K562 (cell line): ENCODE data around the gene PCDH1. TPM values are rescaled to one million over a fixed set of nuclear protein-coding genes. Genes with fewer than 3 reads are reported as not detected.
A peak's percentile ranks its signal among the peaks of the same experiment; 100 is the strongest.

Source experiments
- PTTG1 ChIP-seq: fragments of 450-650 bp; IDR thresholded peaks from 2 replicates; pipeline ENCODE4 v1.6.1; 2016; ENCODE audit warnings: low read depth, mild to moderate bottlenecking, missing genetic modification characterization, missing compliant biosample characterization
- SUPT5H ChIP-seq: fragments of 450-650 bp; IDR thresholded peaks from 2 replicates; pipeline ENCODE4 v1.6.1; 2016
- polyA plus RNA-seq, 8 experiments: library from polyadenylated mRNA; depleted of rRNA in 4 of 8; stranded (reverse) in 5 of 8; unstranded in 3 of 8; fragments of >200 nt; fragmentation: Nextera tagmentation in 2 of 8; fragmentation: Illumina TruSeq in 1 of 8; extraction: Ambion mirVana in 2 of 8; extraction: Trizol in 1 of 8; gene quantifications; 2 replicates each; pipeline versions ENCODE4 v1.2.1 to v1.2.3, GENCODE V29; 2011 to 2014; ENCODE audit warnings: inconsistent platforms in 1 of 8, missing spikeins in 1 of 8
- total RNA-seq, 7 experiments: library from RNA; depleted of rRNA in 6 of 7; stranded (reverse); fragments of >200 nt in 6 of 7; fragmentation: Illumina TruSeq in 2 of 7; extraction: Trizol in 2 of 7; gene quantifications; 2 replicates each; pipeline versions ENCODE4 v1.2.1 to v1.2.3, GENCODE V29; 2011 to 2021; ENCODE audit warnings: low replicate concordance in 1 of 7
- TF ChIP-seq, protein P1 (sequence below), 2 experiments: fragments of 450-650 bp in 1 of 2; sonication (generic) in 1 of 2; formaldehyde crosslinking in 1 of 2; IDR thresholded peaks; 2 replicates each; pipeline versions ENCODE4 v1.7.1 to v1.9.0; 2016 to 2022; ENCODE audit warnings: inconsistent platforms in 1 of 2, mild to moderate bottlenecking in 1 of 2, missing genetic modification reagents in 1 of 2
- TF ChIP-seq, protein P2 (sequence below), 3 experiments: IDR thresholded peaks in 2 of 3; conservative IDR thresholded peaks in 1 of 3; 2 replicates each; pipeline ENCODE4 v1.5.1; 2011 to 2012; ENCODE audit warnings: low read length in 3 of 3, mild to moderate bottlenecking in 3 of 3, control low read depth in 2 of 3, improper control_type of control experiment in 1 of 3, inconsistent platforms in 1 of 3, low read depth in 1 of 3, mixed read lengths in 1 of 3, moderate library complexity in 1 of 3; ENCODE audit not compliant: insufficient read depth in 2 of 3

Gene PCDH1
- total and polyA plus RNA-seq, 9 of the 15 experiments (the other 6 are each of a cell fraction or from before 2014, with no cell fraction given) = 0.11 to 3.6 (median 1.9) TPM; not detected in 1

DNA sequence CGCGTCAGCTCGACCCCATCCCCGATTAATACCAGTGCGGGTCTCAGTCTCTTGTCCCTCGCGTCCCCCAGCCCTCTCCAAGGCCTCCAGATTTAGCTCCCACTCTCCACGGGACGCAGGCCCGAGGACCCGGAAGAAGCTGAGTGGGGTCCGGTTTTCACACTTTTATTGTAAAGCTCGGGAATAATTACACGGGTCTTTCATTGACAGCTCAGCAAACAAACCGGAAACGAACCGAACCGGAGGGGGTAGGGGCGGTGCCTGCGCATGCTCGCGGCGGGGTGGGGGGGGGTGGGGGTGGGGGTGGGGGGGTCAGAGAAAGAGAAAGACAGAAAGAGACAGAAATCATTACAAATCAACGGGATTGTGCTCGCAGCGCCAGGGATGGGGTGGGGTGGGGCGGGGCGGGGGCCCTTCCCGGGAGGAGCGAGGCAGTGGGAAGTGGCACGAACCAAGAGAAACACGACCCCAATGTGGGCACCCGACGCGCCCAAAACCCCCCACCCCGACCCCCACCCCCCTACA lies 27.9 kb downstream of the PCDH1 start (continued):
- TF ChIP-seq, protein P1, sequence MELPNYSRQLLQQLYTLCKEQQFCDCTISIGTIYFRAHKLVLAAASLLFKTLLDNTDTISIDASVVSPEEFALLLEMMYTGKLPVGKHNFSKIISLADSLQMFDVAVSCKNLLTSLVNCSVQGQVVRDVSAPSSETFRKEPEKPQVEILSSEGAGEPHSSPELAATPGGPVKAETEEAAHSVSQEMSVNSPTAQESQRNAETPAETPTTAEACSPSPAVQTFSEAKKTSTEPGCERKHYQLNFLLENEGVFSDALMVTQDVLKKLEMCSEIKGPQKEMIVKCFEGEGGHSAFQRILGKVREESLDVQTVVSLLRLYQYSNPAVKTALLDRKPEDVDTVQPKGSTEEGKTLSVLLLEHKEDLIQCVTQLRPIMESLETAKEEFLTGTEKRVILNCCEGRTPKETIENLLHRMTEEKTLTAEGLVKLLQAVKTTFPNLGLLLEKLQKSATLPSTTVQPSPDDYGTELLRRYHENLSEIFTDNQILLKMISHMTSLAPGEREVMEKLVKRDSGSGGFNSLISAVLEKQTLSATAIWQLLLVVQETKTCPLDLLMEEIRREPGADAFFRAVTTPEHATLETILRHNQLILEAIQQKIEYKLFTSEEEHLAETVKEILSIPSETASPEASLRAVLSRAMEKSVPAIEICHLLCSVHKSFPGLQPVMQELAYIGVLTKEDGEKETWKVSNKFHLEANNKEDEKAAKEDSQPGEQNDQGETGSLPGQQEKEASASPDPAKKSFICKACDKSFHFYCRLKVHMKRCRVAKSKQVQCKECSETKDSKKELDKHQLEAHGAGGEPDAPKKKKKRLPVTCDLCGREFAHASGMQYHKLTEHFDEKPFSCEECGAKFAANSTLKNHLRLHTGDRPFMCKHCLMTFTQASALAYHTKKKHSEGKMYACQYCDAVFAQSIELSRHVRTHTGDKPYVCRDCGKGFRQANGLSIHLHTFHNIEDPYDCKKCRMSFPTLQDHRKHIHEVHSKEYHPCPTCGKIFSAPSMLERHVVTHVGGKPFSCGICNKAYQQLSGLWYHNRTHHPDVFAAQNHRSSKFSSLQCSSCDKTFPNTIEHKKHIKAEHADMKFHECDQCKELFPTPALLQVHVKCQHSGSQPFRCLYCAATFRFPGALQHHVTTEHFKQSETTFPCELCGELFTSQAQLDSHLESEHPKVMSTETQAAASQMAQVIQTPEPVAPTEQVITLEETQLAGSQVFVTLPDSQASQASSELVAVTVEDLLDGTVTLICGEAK (IDR thresholded peaks at IDR 0.05) = peak; percentile 53; the same call in 1 of the 2 replicates
- TF ChIP-seq, protein P1 (CRISPR knock-in tag; IDR thresholded peaks at IDR 0.05) = no peak
- no peak for TF ChIP-seq PTTG1
- TF ChIP-seq, protein P2, sequence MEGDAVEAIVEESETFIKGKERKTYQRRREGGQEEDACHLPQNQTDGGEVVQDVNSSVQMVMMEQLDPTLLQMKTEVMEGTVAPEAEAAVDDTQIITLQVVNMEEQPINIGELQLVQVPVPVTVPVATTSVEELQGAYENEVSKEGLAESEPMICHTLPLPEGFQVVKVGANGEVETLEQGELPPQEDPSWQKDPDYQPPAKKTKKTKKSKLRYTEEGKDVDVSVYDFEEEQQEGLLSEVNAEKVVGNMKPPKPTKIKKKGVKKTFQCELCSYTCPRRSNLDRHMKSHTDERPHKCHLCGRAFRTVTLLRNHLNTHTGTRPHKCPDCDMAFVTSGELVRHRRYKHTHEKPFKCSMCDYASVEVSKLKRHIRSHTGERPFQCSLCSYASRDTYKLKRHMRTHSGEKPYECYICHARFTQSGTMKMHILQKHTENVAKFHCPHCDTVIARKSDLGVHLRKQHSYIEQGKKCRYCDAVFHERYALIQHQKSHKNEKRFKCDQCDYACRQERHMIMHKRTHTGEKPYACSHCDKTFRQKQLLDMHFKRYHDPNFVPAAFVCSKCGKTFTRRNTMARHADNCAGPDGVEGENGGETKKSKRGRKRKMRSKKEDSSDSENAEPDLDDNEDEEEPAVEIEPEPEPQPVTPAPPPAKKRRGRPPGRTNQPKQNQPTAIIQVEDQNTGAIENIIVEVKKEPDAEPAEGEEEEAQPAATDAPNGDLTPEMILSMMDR (IDR thresholded peaks at IDR 0.05 in 2 of 3, conservative IDR thresholded peaks at IDR 0.05 in 1 of 3; ENCODE audit: insufficient read depth in 2 of 3, low read depth in 1 of 3, low read length in 3 of 3) = peak in 1 of 3 experiments; percentile 5; a peak in 1 of 6 replicates
- TF ChIP-seq SUPT5H = no peak
